Spleen (tissue), 7 donors: ENCODE data around the gene ADD1.

Source experiments
- CTCF ChIP-seq, 11 experiments: fragments of 200-600 bp in 7 of 11; fragments of 450-650 bp in 4 of 11; sonication (generic) in 4 of 11; IDR thresholded peaks in 8 of 11; conservative IDR thresholded peaks in 3 of 11; 1 replicate in 7 of 11; 2 replicates in 4 of 11; pipeline versions ENCODE4 v1.4.0 to v1.8.0; 2016 to 2021; ENCODE audit warnings: antibody characterized with exemption in 11 of 11, inconsistent platforms in 4 of 11, mild to moderate bottlenecking in 1 of 11
- POLR2A ChIP-seq, 3 donors: fragments of 450-650 bp; IDR thresholded peaks; one replicate each; pipeline ENCODE4 v1.5.1; 2017; ENCODE audit warnings: antibody characterized with exemption in 3 of 3, mild to moderate bottlenecking in 1 of 3
- POLR2AphosphoS5 ChIP-seq, 3 donors: sonication (generic); formaldehyde crosslinking; IDR thresholded peaks; one replicate each; pipeline ENCODE4 v1.5.1; 2017; ENCODE audit warnings: antibody characterized with exemption in 3 of 3
- donor health status: DM: no; HTN: no; CAD: no; lungs with moderate emphysema.
- donor health status: DM: no; HTN: no; CAD: no.
- donor health status: DM: no; HTN: no; CAD: no.

- TF ChIP-seq POLR2AphosphoS5 (IDR thresholded peaks at IDR 0.05), result no peak
- TF ChIP-seq POLR2A (IDR thresholded peaks at IDR 0.05), result no peak
- no peak for TF ChIP-seq CTCF (IDR thresholded peaks at IDR 0.05 in 8 of 11, conservative IDR thresholded peaks at IDR 0.05 in 3 of 11)
These were observed 114.8 kb downstream of the ADD1 start for GRCh38 chr4:2958446-2958845.
